ENCODE data around the gene TMEM119.
A peak's percentile ranks its signal among the peaks of the same experiment; 100 is the strongest.
"Not testable (repeated sequence)": the region's sequence is repeated elsewhere in the genome, so short reads cannot be mapped to it uniquely, and the experiment has no call there.

TMEM119 gene

GRCh38 chr12:108563136-108563803 is 34.6 kb downstream of the TMEM119 start:
- DNase-seq, result peak; percentile 81

- peak; percentile 99 for DNase-seq
Observed at GRCh38 chr12:108562348-108563135, 35.3 kb downstream of the TMEM119 start, which contains the start of gene ISCU. TSS of gene ISCU (plus strand) at chr12:108562596. CDS start at chr12:108562623, 27 bp downstream.

GRCh38 chr12:108561852-108562347 is 36.0 kb downstream of the TMEM119 start:
- DNase-seq, result no peak

GRCh38 chr12:108560752-108561719 is 36.8 kb downstream of the TMEM119 start, which contains the start of gene SART3:
TSS of gene SART3 (minus strand) at chr12:108561173. CDS start at chr12:108561154, 19 bp downstream.
- DNase-seq, result peak; percentile 67

- DNase-seq, result no peak
Observed at GRCh38 chr12:108560321-108560721, 37.6 kb downstream of the TMEM119 start.

- DNase-seq, result no peak
Observed at GRCh38 chr12:108559748-108560147, 38.1 kb downstream of the TMEM119 start.

GRCh38 chr12:108559007-108559655 is 38.8 kb downstream of the TMEM119 start:
- DNase-seq, result no peak

- DNase-seq, result not testable (repeated sequence)
Observed at GRCh38 chr12:108555383-108555782, 42.5 kb downstream of the TMEM119 start.

- no peak for DNase-seq
Observed at GRCh38 chr12:108553799-108554198, 44.1 kb downstream of the TMEM119 start.

GRCh38 chr12:108551535-108551934 is 46.3 kb downstream of the TMEM119 start:
- DNase-seq, result no peak

- no peak for DNase-seq
Observed at GRCh38 chr12:108548954-108549521, 48.8 kb downstream of the TMEM119 start.

- no peak for DNase-seq
Observed at GRCh38 chr12:108547686-108548085, 50.2 kb downstream of the TMEM119 start.

GRCh38 chr12:108543652-108544051 is 54.2 kb downstream of the TMEM119 start:
- DNase-seq, result no peak

GRCh38 chr12:108542320-108542719 is 55.6 kb downstream of the TMEM119 start:
- DNase-seq, result no peak
